NCI-H187 (cell line): ENCODE results near the gene RNF32.
"Not testable (repeated sequence)": the region's sequence is repeated elsewhere in the genome, so short reads cannot be mapped to it uniquely, and the experiment has no call there.

Source experiments
- DNase-seq, 2 experiments: peaks; one replicate each; lab custom pipeline; 2025; lab: John Stamatoyannopoulos, UW

The RNF32 gene

GRCh38 chr7:156676263-156676662 lies 35.7 kb downstream of the RNF32 start:
- no peak for DNase-seq

DNA sequence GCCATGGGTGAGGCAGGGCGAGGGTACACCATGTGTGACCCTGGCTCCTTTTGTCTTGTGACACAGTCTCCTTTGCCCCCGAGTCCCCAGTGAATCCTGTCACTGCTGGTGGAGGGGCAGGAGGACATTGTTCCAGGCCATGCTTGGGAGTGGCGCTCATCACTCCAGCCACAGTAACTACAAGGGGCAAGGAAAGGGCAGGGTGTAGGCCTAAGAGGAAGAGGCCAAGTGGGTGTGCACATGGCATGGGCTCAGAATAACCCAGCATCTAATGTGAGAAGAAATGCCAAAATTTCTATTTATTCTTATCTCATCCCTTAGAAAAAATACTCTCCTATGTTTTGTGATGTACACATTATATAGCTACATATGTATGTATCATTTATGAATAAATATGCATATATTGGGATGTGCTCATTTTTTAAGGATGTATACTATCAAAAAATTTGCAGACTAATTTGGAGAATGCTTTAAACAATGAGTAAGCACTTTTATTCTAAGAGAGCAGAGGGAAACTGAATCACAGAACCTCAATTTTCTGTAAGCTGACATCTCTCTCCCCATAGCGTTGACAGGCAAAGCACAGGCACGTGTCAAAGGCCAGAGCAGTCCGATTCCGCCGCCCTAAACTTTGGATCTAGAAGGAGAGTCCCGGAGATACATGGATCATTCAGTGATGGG lies 36.9 kb downstream of the RNF32 start:
- DNase-seq, result no peak

DNA sequence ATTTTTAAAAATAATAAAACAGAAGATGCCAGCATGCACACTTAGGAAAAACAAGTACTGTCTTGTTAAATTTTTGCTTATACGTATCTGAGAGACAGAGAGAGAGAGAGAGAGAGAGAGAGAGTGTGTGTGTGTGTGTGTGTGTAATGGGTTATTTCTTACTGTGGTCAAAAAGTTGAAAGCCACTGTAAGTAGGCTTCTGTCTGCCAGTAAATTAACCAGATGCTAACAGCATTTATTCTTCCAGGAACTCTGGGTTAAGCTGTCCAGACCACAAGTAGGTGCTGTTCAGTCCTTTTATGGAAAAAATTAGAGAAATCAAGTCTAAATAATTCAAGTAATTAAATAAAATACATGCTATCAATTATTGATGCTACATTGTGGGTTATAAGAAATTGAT lies 39.7 kb downstream of the RNF32 start:
- no peak for DNase-seq

GRCh38 chr7:156682928-156683327 lies 42.4 kb downstream of the RNF32 start:
- no peak for DNase-seq

DNA sequence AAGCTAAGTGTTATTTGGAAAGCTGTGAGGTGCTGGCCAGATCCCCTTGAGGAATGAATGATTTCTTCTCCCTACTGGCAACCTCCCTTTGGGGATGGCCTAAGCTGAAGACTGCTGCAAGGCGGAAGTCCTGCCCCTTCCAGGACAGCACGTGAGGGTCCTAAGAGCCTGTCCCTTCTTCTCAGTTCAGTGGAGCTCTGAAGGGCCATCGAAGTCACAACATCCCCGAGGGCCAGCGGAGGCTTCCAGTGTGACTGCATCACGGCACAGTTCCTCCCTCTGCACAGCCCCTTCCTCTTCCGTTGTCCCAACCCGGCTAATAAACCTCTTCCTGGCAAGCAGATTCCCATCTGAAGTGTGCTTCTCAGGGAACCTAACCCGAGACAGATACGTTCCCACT lies 43.7 kb downstream of the RNF32 start:
- no peak for DNase-seq

DNA sequence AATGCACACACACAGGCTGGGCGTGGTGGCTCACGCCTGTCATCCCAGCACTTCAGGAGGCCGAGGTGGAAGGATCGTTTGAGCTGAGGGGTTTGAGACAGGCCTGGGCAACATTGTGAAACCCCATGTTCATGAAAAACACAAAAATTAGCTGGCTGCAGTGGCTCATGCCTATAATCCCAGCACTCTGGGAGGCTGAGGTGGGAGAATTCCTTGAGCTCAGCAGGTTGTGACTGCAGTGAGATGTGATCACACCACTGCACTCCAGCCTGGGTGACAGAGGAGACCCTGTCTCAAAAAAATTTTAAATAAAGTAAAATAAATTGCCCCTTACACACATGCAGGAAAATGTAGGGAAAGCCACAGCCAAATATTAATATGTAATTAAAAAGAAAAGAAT lies 44.1 kb downstream of the RNF32 start:
- no peak for DNase-seq

DNA sequence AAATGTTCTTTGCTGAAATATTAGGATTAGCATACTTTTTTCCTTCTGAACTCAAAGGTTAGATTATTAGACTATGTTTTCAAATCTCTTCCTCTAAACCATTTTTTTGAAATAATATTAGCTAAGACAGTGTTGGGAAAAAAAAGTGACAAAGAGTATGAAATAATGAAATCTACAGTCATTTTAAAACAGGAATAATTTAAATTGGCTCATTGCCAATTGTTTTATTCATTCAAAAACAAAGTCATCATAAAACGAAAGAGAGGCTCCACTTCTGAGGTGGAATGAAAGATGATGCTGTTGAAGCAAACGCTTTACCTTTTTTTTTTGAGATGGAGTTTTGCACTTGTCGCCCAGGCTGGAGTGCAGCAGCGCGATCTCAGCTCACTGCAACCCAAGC lies 51.2 kb downstream of the RNF32 start:
- DNase-seq, result no peak

- DNase-seq, result no peak
Observed at GRCh38 chr7:156692849-156693248, 52.3 kb downstream of the RNF32 start.

DNA sequence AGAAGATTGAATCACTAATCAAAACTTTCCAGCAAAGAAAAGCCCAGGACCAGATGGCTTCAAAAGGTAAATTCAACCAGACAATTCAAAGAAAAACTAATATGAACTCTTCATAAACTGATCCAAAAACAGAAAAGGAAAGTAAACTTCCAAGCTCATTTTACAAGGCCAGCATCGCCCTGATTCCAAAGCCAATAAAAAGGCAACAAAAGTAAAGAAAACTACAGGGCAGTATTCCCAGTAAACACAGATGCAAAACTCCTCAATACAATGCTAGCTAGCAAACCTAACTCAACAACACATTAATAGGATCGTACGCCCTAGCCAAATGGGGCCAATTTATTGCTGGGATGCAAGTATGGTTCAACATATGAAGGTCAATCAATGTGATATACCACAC lies 53.1 kb downstream of the RNF32 start:
- DNase-seq, result no peak

DNA sequence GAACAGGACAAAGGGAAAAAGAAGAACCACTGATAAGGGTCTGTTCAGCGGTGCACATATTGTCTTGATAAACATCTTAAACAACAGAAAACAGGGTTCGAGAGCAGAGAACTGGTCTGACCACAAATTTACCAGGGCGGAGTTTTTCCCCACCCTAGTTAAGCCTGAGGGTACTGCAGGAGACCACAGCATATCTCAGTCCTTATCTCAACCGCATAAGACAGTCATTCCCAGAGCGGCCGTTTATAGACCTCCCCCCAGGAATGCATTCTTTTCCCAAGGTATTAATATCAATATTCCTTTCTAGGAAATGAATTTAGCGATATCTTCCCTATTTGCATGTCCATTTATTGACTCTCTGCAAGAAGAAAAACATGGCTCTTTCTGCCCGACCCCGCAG lies 56.7 kb downstream of the RNF32 start:
- DNase-seq, result not testable (repeated sequence)

DNA sequence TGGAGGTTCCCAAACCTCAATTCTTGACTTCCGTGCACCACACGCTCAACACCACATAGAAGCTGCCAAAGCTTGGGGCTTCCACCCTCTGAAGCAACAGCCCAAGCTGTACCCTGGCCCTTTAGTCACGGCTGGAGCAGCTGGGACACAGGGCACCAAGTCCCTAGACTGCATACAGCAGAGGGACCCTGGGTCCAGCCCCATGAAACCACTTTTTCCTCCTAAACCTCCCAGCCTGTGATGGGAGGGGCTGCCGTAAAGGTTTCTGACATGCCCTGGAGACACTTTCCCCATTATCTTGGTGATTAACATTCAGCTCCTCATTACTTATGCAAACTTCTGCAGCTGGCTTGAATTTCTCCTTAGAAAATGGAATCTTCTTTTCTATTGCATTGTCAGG lies 57.9 kb downstream of the RNF32 start:
- DNase-seq, result not testable (repeated sequence)

DNA sequence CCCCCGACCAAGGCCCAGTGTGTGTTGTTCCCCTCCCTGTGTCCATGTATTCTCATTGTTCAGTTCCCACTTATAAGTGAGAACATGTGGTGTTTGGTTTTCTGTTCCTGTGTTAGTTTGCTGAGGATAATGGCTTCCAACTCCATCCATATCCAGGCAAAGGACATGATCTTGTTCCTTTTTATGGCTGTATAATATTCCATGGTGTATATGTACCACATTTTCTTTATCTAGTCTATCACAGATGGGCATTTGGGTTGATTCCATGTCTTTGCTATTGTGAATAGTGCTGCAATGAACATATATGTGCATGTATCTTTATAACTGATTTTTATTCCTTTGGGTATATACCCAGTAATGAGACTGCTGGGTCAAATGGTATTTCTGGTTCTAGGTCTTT lies 61.2 kb downstream of the RNF32 start:
- not testable (repeated sequence) for DNase-seq

DNA sequence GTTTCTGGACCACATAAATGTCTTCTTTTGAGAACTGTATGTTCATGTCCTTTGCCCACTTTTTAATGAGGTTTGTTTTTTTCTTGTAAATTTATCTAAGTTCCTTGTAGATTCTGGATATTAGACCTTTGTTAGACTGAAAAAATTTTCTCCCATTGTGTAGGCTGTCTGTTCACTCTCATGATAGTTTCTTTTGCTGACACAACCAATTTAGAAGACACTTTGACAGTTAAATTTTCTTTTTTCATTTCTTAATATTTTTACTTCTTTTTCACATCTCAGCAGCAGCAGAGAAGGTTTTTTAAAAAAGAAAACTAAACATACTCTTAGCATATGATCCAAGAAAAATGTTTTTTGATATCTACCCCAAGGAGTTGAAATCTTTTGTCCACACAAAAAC lies 61.8 kb downstream of the RNF32 start:
- no peak for DNase-seq

- no peak for DNase-seq
Observed at GRCh38 chr7:156703209-156703608, 62.6 kb downstream of the RNF32 start.

DNA sequence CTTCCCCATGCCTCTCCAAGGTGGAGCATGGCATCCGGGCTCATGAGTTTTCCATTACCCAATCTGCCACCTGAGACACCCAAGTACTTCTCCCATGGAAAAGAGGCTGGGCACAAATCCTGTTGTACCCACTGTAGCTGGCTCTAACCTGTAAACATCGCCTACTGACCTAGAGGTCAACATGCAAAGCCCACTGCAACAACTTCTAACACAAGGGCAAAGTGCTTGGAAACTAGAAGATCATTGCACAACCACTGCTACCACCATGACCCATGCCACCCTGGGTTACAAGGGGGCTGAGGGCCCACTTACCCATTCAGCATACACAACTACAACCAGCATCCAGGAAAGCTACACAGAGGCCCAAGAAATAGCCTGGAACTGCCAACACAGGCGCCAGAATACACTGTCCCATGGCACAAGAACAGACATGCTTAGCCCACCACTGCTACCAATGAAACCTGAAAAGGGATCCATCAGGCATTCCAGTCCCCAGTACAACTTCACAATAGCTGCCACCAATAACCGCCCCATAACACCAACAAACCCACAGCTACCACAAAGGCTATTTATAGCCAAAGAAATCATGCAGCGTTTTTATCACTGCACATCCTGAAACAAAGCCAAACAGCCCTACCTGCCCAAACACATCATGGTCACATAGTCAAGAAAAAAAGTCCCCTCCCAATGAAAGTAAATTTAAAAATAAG lies 63.4 kb downstream of the RNF32 start:
- no peak for DNase-seq

DNA sequence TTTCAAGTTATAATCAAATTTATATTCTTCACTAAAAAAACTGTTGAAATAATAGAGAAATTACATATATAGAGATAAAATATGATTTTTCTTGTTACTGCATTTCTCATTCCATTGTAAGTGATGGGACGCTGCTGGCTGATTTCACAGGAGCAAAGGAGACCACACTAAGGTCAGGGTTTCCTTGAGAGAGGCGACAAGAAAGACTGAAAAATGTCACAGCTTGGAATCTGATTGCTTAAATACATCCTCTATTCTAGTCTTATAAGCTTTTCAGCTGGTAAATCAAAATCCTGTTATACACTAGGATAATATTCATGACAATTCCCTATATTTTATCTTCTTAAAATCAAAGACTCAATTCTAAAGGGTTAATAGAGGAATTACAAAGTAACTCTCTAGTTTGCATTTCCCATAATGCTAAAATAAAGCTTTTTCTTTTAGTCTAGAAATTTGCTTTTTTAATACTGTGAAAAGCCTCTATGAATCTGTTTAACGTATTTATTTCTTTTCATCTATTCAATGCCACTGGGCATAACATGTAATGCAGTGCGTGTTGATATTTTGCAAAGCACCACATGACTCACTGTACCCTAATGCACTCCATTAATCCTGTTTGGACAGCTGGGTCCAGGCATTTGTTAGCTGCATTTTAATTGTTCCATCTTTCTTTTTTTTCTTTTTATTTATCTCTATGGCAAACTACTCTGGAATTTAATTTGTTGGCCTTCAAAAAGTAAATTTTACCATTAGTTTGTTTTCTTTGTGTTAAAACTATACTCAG lies 81.7 kb downstream of the RNF32 start:
- DNase-seq, result no peak

GRCh38 chr7:156725073-156725472 lies 84.5 kb downstream of the RNF32 start:
- no peak for DNase-seq

DNA sequence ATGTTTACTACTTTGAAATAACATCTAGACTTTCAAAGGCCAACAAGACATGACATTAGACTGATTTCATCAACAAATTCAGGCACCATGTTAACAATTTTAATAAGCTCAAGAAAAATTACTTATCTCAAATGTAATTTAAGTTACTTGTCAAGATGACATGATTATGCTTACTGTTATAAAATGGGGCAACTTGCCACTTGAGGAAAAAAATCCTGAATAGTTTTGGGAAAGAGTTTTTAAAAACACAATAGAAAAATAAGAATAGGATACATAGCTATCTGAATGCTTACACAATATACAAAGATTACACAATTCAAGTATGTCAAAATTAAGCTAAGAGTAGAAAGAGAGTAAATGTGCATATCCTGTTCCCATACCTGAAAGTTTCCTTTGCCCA lies 85.4 kb downstream of the RNF32 start:
- no peak for DNase-seq
